ENCODE results near the gene HIGD1A. TPM values are rescaled to one million over a fixed set of nuclear protein-coding genes. Genes with fewer than 3 reads are reported as not detected.

The HIGD1A gene
- total RNA-seq, 1 donor from 2014 or later, result 190 TPM

DNA sequence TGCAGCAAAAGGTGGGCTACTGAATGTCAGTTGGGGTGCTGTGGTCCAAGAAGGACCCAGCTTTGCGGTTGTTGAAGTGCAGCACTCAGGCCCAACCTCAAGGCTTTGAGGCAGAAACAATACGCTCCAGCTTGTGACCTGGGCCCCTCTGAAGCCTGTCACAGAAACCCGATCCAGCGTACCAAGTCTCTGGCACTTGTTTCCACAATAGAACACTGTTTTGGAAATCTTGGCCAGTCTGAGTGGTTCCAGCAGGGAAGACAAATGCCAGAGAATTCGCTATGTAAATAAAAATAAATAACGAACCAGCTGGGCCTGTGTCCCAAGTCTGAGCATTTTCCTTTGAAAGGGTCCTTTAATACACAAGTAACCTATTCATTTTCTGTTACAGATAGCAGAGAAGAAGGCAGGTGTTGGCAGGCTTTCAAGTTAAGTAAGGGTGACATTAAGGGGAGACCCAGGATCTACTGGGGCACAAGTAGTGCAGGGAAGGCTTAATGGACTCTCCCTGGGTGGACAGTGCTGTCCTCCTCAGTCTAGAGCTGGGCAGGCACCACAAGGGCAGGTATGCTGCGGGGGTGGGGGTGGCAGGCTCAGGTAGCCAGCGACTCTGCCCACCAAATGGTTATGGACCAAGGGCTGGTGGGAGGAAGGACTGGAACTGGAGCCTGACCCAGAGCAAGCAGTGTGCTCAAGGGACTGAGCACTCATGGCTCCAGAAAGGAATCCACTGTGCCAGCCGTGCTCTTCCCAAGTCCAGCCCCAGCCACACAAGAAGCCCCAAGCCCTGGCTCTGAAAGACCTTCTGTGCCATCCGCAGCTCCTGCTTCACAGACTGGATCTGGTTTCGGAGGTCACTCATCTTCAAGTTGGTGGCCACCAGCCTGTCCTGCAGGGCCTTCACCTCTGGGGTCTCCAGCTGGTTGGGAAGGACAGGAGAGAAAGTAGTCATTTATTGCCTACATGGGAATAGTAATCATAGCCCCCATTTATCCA is 57.5 kb downstream of the HIGD1A start:
- no peak overlapping the region for H3K4me3 ChIP-seq (ENCODE audit: low read depth, low read length)
- no peak for DNase-seq (ENCODE audit: low read depth)
- H3K27me3 ChIP-seq (ENCODE audit: control insufficient read depth, insufficient read depth, low read length), result peaks cover 3% of the 10 kb centered on the region
- no peaks in the 10 kb centered on the region for H3K36me3 ChIP-seq (ENCODE audit: control insufficient read depth, insufficient read depth, low read length)
- TF ChIP-seq, protein P1, sequence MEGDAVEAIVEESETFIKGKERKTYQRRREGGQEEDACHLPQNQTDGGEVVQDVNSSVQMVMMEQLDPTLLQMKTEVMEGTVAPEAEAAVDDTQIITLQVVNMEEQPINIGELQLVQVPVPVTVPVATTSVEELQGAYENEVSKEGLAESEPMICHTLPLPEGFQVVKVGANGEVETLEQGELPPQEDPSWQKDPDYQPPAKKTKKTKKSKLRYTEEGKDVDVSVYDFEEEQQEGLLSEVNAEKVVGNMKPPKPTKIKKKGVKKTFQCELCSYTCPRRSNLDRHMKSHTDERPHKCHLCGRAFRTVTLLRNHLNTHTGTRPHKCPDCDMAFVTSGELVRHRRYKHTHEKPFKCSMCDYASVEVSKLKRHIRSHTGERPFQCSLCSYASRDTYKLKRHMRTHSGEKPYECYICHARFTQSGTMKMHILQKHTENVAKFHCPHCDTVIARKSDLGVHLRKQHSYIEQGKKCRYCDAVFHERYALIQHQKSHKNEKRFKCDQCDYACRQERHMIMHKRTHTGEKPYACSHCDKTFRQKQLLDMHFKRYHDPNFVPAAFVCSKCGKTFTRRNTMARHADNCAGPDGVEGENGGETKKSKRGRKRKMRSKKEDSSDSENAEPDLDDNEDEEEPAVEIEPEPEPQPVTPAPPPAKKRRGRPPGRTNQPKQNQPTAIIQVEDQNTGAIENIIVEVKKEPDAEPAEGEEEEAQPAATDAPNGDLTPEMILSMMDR (IDR thresholded peaks at IDR 0.05; ENCODE audit: insufficient read depth, low read length, poor library complexity, severe bottlenecking), result no peak

- no peak for DNase-seq (ENCODE audit: low read depth)
- peaks cover 3% of the 10 kb centered on the region for H3K27me3 ChIP-seq (ENCODE audit: control insufficient read depth, insufficient read depth, low read length)
- H3K4me3 ChIP-seq (ENCODE audit: low read depth, low read length), result no peak overlapping the region
- no peaks in the 10 kb centered on the region for H3K36me3 ChIP-seq (ENCODE audit: control insufficient read depth, insufficient read depth, low read length)
- TF ChIP-seq, protein P1 (IDR thresholded peaks at IDR 0.05; ENCODE audit: insufficient read depth, low read length, poor library complexity, severe bottlenecking), result no peak
Measured at GRCh38 chr3:42745776-42746454, 58.4 kb downstream of the HIGD1A start.

DNA sequence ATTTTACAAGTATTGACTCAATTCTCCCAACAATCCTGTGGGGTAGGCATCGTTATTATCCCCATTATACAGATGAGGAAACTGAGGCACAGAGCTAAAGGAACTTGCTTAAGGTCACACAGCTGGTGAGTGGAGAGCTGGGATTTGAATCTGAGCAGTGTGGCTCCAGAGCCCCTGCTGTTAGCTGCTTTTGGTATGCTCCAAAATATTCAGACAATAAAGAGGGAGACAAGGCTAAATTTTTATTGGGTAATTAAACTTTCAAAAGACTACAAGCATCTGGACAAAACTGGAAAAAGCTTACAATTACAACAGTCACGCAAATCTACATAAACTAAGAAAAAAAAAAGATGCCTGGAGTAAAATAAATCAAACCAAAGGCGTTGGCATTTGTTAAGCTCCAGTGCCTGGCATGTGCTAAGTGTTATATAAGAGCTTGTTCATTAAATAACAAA is 59.0 kb downstream of the HIGD1A start:
- TF ChIP-seq, protein P1 (IDR thresholded peaks at IDR 0.05; ENCODE audit: insufficient read depth, low read length, poor library complexity, severe bottlenecking), result no peak
- DNase-seq (ENCODE audit: low read depth), result no peak
- peaks cover 3% of the 10 kb centered on the region for H3K27me3 ChIP-seq (ENCODE audit: control insufficient read depth, insufficient read depth, low read length)
- H3K4me3 ChIP-seq (ENCODE audit: low read depth, low read length), result no peak overlapping the region
- H3K36me3 ChIP-seq (ENCODE audit: control insufficient read depth, insufficient read depth, low read length), result no peaks in the 10 kb centered on the region

DNA sequence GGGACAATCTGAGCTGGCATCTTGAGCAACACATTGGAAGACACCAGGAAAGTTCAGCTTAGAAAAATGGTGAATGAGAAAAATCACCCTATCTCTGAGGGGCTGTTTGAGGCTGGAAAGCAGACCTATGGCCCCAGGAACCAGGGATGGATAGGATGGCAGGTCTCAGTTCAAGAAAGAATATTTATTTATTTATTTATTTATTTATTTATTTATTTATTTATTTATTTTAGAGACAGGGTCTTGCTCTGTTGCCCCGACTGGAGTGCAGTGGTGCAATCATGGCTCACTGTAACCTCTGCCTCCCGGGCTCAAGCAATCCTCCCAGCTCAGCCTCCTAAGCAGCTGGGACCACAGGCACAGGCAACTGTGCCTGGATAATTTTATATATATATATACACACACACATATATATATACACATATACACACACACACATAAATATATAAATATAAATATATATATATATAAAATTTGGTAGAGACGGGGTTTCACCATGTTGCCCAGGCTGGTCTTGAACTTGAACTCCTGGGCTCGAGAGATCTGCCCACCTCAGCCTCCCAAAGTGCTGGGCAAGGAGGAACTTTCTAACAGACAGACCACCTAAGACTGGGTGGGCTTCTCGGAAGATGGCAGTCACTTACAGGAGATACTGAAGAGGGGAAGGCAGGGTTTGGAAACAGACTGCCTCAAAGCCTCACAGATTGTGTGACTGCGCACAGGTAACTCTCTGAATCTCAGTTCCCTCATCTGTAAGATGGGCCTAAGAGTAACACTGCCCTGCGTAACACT is 60.9 kb downstream of the HIGD1A start:
- TF ChIP-seq, protein P1 (IDR thresholded peaks at IDR 0.05; ENCODE audit: insufficient read depth, low read length, poor library complexity, severe bottlenecking), result no peak
- no peak for DNase-seq (ENCODE audit: low read depth)
- Histone ChIP-seq H3K4me3 (ENCODE audit: low read depth, low read length) (no peak overlapping the region), H3K27me3 (ENCODE audit: control insufficient read depth, insufficient read depth, low read length) (peaks cover 3% of the 10 kb centered on the region), H3K36me3 (ENCODE audit: control insufficient read depth, insufficient read depth, low read length) (no peaks in the 10 kb centered on the region)

DNA sequence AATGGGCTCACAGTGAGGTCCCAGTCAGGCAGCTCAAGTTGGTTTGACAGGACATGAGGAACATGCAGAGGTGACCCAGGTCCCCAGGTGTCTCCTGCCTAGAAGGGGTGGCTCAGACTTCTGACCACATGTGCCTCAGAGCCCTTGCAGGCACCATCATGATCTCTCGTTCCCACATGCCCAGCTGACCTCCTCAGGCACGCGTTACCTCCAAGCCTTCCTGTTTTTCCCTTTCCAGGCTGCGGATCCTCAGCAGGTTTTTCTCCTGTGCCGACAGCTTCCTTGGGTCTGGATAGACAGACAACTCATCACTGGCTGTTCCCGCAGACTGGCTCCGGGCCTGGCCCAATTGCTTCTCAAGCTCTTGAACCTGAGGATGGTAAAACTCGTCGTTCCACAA is 61.6 kb downstream of the HIGD1A start:
- DNase-seq (ENCODE audit: low read depth), result no peak
- Histone ChIP-seq H3K4me3 (ENCODE audit: low read depth, low read length) (no peak overlapping the region), H3K27me3 (ENCODE audit: control insufficient read depth, insufficient read depth, low read length) (peaks cover 3% of the 10 kb centered on the region)

More for the DNA sequence above, 61.6 kb downstream of the HIGD1A start:
- TF ChIP-seq, protein P1 (IDR thresholded peaks at IDR 0.05; ENCODE audit: insufficient read depth, low read length, poor library complexity, severe bottlenecking), result no peak
- no peaks in the 10 kb centered on the region for H3K36me3 ChIP-seq (ENCODE audit: control insufficient read depth, insufficient read depth, low read length)
